IPS-20b (cell line): Measurements from ENCODE around the gene DDX54.
"Not testable (repeated sequence)": the region's sequence is repeated elsewhere in the genome, so short reads cannot be mapped to it uniquely, and the experiment has no call there.

ENCODE experiments used
- H3K27ac ChIP-seq: one replicate; pipeline ENCODE4 v1.5.1; 2013; ENCODE audit warnings: low read length
- H3K27me3 ChIP-seq: 2 replicates; pipeline ENCODE4 v1.6.1; 2013; ENCODE audit warnings: mild to moderate bottlenecking, low read length, inconsistent platforms; ENCODE audit not compliant: insufficient read depth
- H3K36me3 ChIP-seq: 2 replicates; pipeline ENCODE4 v1.6.1; 2013; ENCODE audit warnings: low read depth, mild to moderate bottlenecking, inconsistent platforms, low read length, moderate library complexity; ENCODE audit not compliant: insufficient read depth
- H3K4me1 ChIP-seq: 2 replicates; pipeline ENCODE4 v1.6.1; 2013; ENCODE audit warnings: mild to moderate bottlenecking, control low read depth, inconsistent platforms, low read length, moderate library complexity; ENCODE audit not compliant: insufficient read depth
- H3K4me3 ChIP-seq: 2 replicates; pipeline ENCODE4 v1.5.1; 2013; ENCODE audit warnings: mild to moderate bottlenecking, low read length, inconsistent platforms
- H3K9ac ChIP-seq: 2 replicates; pipeline ENCODE4 v1.6.1; 2013; ENCODE audit warnings: low read depth, mild to moderate bottlenecking, inconsistent platforms, low read length, moderate library complexity
- H3K9me3 ChIP-seq: 2 replicates; pipeline ENCODE4 v1.6.1; 2013; ENCODE audit warnings: mild to moderate bottlenecking, low read depth, low read length, inconsistent platforms; ENCODE audit not compliant: insufficient read depth

DDX54 gene

GRCh38 chr12:113133666-113134065 is 51.6 kb downstream of the DDX54 start:
- Histone ChIP-seq H3K4me3 (no peak overlapping the region), H3K9me3 (no peaks in the 10 kb centered on the region), H3K4me1 (no peaks in the 10 kb centered on the region), H3K27ac (no peak overlapping the region), H3K27me3 (peaks cover 32% of the 10 kb centered on the region), H3K9ac (no peak overlapping the region), H3K36me3 (no peaks in the 10 kb centered on the region)

DNA sequence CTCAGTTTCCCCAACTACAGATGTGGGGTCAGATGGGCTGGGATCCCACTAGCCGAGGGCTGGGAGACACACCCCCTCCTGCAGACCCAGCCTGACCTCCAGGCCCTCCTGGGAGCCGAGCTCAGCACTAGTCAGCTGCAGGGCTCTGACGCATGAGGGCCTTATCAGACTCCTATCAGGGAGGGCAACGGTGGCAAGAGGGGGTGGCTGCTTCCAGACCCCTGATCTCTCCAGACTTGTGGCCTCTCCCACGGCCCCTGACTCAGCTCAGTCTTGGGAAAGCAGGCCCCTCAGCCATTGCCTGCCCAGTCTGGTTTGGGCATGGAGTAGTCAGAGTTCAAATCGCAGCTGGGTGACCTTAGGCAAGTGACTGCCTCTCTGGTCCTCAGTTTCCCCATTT is 52.2 kb downstream of the DDX54 start:
- Histone ChIP-seq H3K36me3 (no peaks in the 10 kb centered on the region), H3K27me3 (peaks cover 32% of the 10 kb centered on the region), H3K27ac (no peak overlapping the region), H3K4me3 (no peak overlapping the region), H3K9ac (no peak overlapping the region), H3K4me1 (no peaks in the 10 kb centered on the region), H3K9me3 (no peaks in the 10 kb centered on the region)

DNA sequence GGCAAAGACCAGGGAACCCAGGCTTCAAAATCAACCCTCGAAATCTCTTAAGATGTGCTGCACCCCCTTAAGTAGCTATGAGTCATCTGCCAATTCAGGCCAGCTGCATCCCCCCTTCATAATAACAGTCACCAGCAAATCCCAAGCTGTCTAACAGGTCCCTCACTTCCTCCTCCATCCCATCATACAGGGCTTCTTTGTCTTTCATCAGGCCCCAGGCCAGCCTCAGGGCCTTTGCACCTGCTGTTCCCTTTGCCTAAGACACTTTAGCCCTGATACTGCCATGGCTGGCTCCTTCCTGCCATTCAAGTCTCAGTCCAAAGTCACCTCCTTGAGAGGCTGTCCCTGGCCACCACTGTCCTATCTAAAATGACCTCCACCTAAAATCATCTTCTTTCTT is 53.7 kb downstream of the DDX54 start:
- Histone ChIP-seq H3K4me1 (no peaks in the 10 kb centered on the region), H3K27ac (no peak overlapping the region), H3K27me3 (peaks cover 29% of the 10 kb centered on the region), H3K9ac (no peak overlapping the region), H3K36me3 (no peaks in the 10 kb centered on the region), H3K9me3 (no peaks in the 10 kb centered on the region), H3K4me3 (no peak overlapping the region)

DNA sequence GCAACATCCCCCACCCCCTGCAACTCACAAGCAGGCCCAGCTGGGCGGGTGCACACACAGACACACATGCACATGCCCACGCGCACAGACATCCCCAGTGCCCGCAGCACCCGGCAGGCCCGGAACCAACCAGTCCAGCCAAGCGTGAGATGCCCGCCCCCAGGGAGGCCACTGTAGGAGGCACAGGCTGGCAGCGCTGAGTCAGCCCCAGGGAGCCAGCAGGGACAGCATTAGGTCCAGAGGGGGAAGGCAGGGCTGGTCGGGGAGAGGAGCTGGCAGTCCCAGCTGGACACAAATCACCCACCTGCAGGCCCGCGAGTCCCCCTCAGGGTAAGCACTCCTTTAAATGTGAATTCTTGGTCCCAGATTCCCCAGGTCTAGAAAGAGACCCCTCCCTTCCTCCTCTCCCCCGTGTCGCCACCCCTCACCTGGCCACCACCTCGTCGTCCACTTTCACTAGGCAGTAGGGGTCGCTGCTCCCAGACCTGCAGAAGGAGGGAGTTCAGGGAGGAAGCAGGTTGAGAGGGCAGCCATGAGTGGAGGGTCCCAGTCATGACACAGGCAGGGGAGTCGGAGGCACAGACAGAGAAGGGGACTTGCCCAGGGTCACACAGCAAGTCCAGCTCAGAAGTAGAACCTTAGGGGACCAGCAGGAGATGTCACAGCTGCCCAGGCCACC is 54.7 kb downstream of the DDX54 start:
- H3K9me3 ChIP-seq: no peaks in the 10 kb centered on the region
- no peaks in the 10 kb centered on the region for H3K36me3 ChIP-seq
- H3K4me3 ChIP-seq: no peak overlapping the region
- no peak overlapping the region for H3K27ac ChIP-seq
- peaks cover 21% of the 10 kb centered on the region for H3K27me3 ChIP-seq
- no peaks in the 10 kb centered on the region for H3K4me1 ChIP-seq
- no peak overlapping the region for H3K9ac ChIP-seq

DNA sequence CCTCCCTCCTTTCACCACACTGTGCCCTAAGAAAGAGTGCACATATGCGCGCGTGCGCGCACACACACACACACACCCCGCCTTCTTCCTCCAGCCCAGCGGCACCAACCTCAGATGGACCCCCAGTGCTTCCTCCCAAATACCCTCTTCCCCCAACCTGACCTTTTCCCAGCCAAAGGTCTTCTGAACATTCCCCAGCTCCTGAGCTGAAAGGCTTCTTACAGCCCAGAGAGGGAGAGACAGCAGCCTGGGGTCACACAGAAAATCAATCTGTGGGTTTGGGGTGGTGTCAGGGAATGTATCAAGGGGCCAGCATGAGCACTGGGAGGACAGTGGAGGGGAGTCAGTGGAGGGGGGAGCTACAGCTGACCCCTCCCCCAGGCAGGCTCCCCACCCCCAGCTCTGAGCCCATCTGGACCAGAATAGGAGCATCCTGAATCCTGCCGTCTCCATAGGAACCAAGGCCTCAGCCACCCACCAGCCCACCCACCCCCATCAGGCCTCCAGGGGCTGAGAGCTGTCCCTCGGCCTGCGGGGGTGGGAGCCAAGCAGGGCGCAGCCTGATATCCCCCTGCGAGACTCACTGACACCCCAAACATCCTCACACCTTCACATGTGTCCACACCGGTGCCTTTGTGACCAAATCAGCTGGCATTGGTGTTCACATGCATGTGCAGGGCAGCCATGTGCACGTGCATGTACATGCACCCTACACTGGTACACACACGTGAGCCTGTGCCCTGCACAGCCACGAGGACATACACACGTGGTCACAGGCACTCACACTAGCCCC is 55.4 kb downstream of the DDX54 start:
- Histone ChIP-seq H3K4me1 (no peaks in the 10 kb centered on the region), H3K27ac (no peak overlapping the region), H3K9me3 (no peaks in the 10 kb centered on the region), H3K27me3 (peaks cover 15% of the 10 kb centered on the region), H3K36me3 (no peaks in the 10 kb centered on the region), H3K4me3 (no peak overlapping the region), H3K9ac (no peak overlapping the region)

DNA sequence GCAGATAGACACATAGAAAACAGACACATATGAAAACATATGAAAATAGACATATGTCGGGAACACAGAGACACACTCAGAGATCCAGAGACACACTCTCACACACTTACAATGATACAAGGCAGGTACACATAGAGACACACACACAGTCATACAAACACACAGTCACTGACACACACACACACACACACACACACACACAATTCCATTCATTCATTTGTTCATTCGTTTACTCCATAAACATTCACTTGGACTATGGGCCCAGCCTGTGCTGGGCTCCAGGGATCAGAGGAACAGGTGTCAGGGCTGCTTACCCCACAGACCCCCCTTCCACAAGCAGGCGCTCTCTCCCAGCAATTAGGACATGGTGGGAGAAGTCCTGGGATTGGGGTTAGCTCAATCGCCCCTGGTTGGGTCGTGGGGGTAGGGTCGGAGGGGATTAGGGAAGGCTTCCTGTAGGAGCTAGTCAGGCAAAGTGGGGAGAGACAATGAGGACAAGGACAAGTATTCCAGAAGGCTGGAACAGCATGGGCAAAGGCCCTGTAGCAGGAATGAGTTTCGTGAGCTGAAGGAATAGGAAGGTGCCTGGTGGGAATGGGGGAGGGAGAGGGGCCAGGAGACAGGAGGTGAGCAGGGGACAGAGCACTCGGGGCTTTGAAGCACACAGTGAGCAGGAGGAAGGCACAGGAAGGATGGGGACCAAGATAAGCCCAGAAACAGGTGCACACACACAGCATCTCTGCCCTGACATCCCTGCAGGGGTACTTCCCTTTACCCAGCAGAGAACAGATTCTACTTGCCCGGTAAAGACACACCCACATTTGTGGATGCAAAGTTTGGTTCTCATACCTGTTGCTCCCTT is 56.2 kb downstream of the DDX54 start:
- H3K27ac ChIP-seq: no peak overlapping the region
- no peak overlapping the region for H3K4me3 ChIP-seq
- no peaks in the 10 kb centered on the region for H3K9me3 ChIP-seq
- no peaks in the 10 kb centered on the region for H3K4me1 ChIP-seq
- peaks cover 6% of the 10 kb centered on the region for H3K27me3 ChIP-seq
- H3K36me3 ChIP-seq: no peaks in the 10 kb centered on the region
- H3K9ac ChIP-seq: no peak overlapping the region

- Histone ChIP-seq H3K9me3 (no peaks in the 10 kb centered on the region), H3K27ac (no peak overlapping the region), H3K36me3 (no peaks in the 10 kb centered on the region), H3K4me3 (no peak overlapping the region), H3K9ac (no peak overlapping the region), H3K4me1 (no peaks in the 10 kb centered on the region), H3K27me3 (no peaks in the 10 kb centered on the region)
Measured at GRCh38 chr12:113127791-113128199, 57.5 kb downstream of the DDX54 start.

DNA sequence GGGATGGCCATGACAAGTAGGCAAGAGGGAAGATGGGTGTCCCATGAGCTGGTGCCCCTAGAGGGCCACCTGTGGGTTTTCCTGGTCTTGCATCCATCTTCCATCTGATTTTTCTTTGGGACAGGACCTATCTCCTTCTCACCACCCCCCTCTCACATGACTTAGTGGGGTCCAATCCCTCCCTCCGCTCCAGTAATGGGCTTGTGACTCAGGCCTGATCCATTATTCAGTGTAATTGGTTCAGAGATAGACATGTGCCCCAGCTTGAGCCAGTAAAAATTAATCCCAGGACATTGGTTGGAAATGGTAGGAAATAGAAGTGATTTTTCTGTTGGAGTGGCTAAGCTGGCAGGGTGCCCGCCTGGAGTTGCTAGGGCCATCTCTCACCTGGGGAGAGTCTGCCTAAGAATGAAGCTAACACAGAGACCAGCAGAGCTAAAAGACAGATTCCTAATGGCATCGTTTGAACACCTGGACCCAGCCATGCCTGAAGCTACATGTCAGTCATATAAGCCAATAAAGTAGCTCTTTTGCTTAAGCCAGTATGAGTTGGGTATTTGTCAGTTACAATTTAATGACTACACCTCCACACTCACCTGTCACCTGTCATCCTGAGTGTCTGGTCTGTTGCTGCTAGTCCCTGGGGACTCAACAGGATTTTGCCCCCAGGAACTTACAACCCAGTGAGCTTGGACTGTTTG is 64.5 kb downstream of the DDX54 start:
- no peak overlapping the region for H3K4me3 ChIP-seq
- H3K36me3 ChIP-seq: no peaks in the 10 kb centered on the region
- no peaks in the 10 kb centered on the region for H3K27me3 ChIP-seq
- no peak overlapping the region for H3K9ac ChIP-seq
- H3K4me1 ChIP-seq: 0 out of 2 replicates have a peak, but pooled peaks cover 2% of the 10 kb centered on the region
- H3K27ac ChIP-seq: no peak overlapping the region
- H3K9me3 ChIP-seq: no peaks in the 10 kb centered on the region

- no peaks in the 10 kb centered on the region for H3K9me3 ChIP-seq
- no peak overlapping the region for H3K4me3 ChIP-seq
- no peaks in the 10 kb centered on the region for H3K36me3 ChIP-seq
- H3K27ac ChIP-seq: no peak overlapping the region
- H3K27me3 ChIP-seq: no peaks in the 10 kb centered on the region
- H3K9ac ChIP-seq: no peak overlapping the region
- H3K4me1 ChIP-seq: 0 out of 2 replicates have a peak, but pooled peaks cover 2% of the 10 kb centered on the region
Measured at GRCh38 chr12:113119980-113120669, 65.2 kb downstream of the DDX54 start.

DNA sequence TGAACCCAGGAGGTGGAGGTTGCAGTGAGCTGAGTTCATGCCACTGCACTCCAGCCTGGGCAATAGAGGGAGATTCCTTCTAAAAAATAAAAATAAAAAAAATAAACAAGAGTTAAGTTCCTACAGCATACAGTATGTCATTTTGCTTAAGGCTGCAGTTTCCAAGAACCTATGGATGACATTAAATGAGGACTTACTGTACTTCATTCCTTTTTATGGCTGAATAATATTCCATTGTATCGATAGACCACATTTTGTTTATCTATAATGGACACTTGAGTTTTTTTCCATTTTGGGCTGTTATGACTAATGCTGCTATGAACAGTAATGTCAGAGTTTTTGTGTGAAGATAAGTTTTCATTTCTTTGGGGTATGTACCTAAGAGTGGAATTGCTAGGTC is 67.1 kb downstream of the DDX54 start:
- H3K27ac ChIP-seq: no peak overlapping the region
- no peak overlapping the region for H3K9ac ChIP-seq
- H3K9me3 ChIP-seq: no peaks in the 10 kb centered on the region
- H3K4me3 ChIP-seq: no peak overlapping the region
- no peaks in the 10 kb centered on the region for H3K27me3 ChIP-seq
- H3K4me1 ChIP-seq: 0 out of 2 replicates have a peak, but pooled peaks cover 2% of the 10 kb centered on the region
- H3K36me3 ChIP-seq: no peaks in the 10 kb centered on the region

- not testable (repeated sequence) for H3K4me1 ChIP-seq, H3K9me3 ChIP-seq, H3K9ac ChIP-seq, H3K27ac ChIP-seq, H3K27me3 ChIP-seq, H3K36me3 ChIP-seq, H3K4me3 ChIP-seq
Measured at GRCh38 chr12:113117684-113118083, 67.6 kb downstream of the DDX54 start.
